K562 (cell line): ENCODE data around the gene STX11. TPM values are rescaled to one million over a fixed set of nuclear protein-coding genes. Genes with fewer than 3 reads are reported as not detected.

Source experiments
- CBFA2T2 ChIP-seq: fragments of 450-650 bp; conservative IDR thresholded peaks from 2 replicates; pipeline ENCODE4 v1.6.1; 2017; ENCODE audit warnings: mild to moderate bottlenecking
- ELF1 ChIP-seq: fragments of 200-800 bp; sonication (Bioruptor generic); IDR thresholded peaks from 2 replicates; pipeline ENCODE4 v1.6.1; 2016; ENCODE audit warnings: missing genetic modification characterization, missing compliant biosample characterization
- HDAC3 ChIP-seq: fragments of 450-650 bp; IDR thresholded peaks from 2 replicates; pipeline ENCODE4 v1.6.1; 2018; ENCODE audit warnings: borderline replicate concordance, mild to moderate bottlenecking, moderate library complexity; ENCODE audit not compliant: partially characterized antibody
- L3MBTL2 ChIP-seq: fragments of 450-650 bp; IDR thresholded peaks from 2 replicates; pipeline ENCODE4 v1.6.1; 2016; ENCODE audit warnings: mild to moderate bottlenecking, moderate library complexity
- NR2F6 ChIP-seq: fragments of 450-650 bp; formaldehyde crosslinking; IDR thresholded peaks from 2 replicates; pipeline ENCODE4 v1.4.0; 2020; ENCODE audit warnings: mild to moderate bottlenecking
- RERE ChIP-seq: sonication (generic); formaldehyde crosslinking; IDR thresholded peaks from 2 replicates; pipeline ENCODE4 v1.8.0; 2023; ENCODE audit warnings: missing genetic modification reagents, mild to moderate bottlenecking, borderline replicate concordance
- SMARCA5 ChIP-seq: fragments of 450-650 bp; IDR thresholded peaks from 2 replicates; pipeline ENCODE4 v1.6.1; 2016
- ZNF699 ChIP-seq: fragments of 250-450 bp; sonication (Bioruptor Pico); IDR thresholded peaks from 2 replicates; pipeline ENCODE4 v1.8.0; 2021; ENCODE audit warnings: mild to moderate bottlenecking, moderate library complexity; ENCODE audit not compliant: insufficient replicate concordance
- polyA plus RNA-seq, 8 experiments: library from polyadenylated mRNA; depleted of rRNA in 4 of 8; stranded (reverse) in 5 of 8; unstranded in 3 of 8; fragments of >200 nt; fragmentation: Nextera tagmentation in 2 of 8; fragmentation: Illumina TruSeq in 1 of 8; extraction: Ambion mirVana in 2 of 8; extraction: Trizol in 1 of 8; gene quantifications; 2 replicates each; pipeline versions ENCODE4 v1.2.1 to v1.2.3, GENCODE V29; 2011 to 2014; ENCODE audit warnings: inconsistent platforms in 1 of 8, missing spikeins in 1 of 8
- total RNA-seq, 7 experiments: library from RNA; depleted of rRNA in 6 of 7; stranded (reverse); fragments of >200 nt in 6 of 7; fragmentation: Illumina TruSeq in 2 of 7; extraction: Trizol in 2 of 7; gene quantifications; 2 replicates each; pipeline versions ENCODE4 v1.2.1 to v1.2.3, GENCODE V29; 2011 to 2021; ENCODE audit warnings: low replicate concordance in 1 of 7
- TF ChIP-seq, protein P1 (sequence below): sonication (generic); formaldehyde crosslinking; IDR thresholded peaks from 2 replicates; pipeline ENCODE4 v1.8.1; 2022; ENCODE audit warnings: missing genetic modification reagents
- TF ChIP-seq, protein P2 (sequence below), 3 experiments: fragments of 200-800 bp in 1 of 3; fragments of 250-450 bp in 1 of 3; fragments of 450-650 bp in 1 of 3; sonication (Bioruptor Pico) in 1 of 3; sonication (Bioruptor generic) in 1 of 3; formaldehyde crosslinking in 1 of 3; IDR thresholded peaks; 2 replicates each; pipeline versions ENCODE4 v1.6.1 to v1.8.0; 2016 to 2022; ENCODE audit warnings: mild to moderate bottlenecking in 2 of 3, missing genetic modification characterization in 2 of 3, missing compliant biosample characterization in 1 of 3, moderate library complexity in 1 of 3
- TF ChIP-seq, protein P3 (sequence below): fragments of 450-650 bp; IDR thresholded peaks from 2 replicates; pipeline ENCODE4 v1.6.1; 2014; ENCODE audit warnings: low read depth, mild to moderate bottlenecking, moderate library complexity, borderline replicate concordance
- TF ChIP-seq, protein P4 (sequence below): fragments of 450-650 bp; IDR thresholded peaks from 2 replicates; pipeline ENCODE4 v1.6.1; 2016; ENCODE audit warnings: borderline replicate concordance

Gene STX11
- total and polyA plus RNA-seq, 9 of the 15 experiments (the other 6 are each of a cell fraction or from before 2014, with no cell fraction given), result 0.06 to 0.73 (median 0.40) TPM

DNA sequence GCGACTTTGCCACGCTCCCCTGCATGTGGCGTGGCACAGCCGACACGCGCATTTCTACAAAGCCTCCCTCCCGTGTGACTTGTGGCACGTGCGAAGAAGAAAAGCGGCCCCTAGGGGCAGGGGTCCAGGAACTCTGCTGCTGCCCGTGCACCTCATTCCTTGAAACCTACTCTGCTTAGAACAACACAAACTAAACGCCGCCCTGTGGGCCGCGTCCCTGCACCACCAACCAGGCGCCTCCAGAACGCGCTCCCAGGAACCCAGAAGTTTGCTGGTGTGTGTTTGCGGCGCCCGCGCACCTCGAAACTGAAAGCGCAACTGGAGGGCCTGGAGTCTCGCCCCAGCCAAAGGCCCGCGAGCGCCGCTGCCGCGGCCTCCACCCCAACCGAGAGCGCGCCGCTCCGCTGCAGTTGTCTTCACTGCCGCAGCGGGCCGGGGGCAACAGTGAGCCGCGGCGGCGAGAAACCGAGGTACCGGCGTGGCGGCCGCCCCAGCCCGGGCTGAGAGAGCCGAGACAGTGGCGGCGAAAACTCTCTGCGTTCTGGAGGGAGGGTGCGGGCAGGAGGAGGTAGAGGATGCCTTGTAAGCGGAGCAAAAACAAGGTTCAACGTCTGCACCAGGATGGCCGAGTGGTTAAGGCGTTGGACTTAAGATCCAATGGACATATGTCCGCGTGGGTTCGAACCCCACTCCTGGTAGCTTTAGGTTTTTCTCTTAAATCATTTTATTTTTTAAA is 65.8 kb downstream of the STX11 start (continued):
- TF ChIP-seq, protein P1, sequence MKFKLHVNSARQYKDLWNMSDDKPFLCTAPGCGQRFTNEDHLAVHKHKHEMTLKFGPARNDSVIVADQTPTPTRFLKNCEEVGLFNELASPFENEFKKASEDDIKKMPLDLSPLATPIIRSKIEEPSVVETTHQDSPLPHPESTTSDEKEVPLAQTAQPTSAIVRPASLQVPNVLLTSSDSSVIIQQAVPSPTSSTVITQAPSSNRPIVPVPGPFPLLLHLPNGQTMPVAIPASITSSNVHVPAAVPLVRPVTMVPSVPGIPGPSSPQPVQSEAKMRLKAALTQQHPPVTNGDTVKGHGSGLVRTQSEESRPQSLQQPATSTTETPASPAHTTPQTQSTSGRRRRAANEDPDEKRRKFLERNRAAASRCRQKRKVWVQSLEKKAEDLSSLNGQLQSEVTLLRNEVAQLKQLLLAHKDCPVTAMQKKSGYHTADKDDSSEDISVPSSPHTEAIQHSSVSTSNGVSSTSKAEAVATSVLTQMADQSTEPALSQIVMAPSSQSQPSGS, result peak; percentile 75
- TF ChIP-seq ELF1 (tag) (peak; percentile 61; the same call in 1 of the 2 replicates), RERE (CRISPR knock-in tag) (no peak), HDAC3 (no peak), SMARCA5 (peak; percentile 58; the same call in 1 of the 2 replicates), ZNF699 (CRISPR knock-in tag) (no peak), L3MBTL2 (peak; percentile 95), NR2F6 (CRISPR knock-in tag) (no peak), CBFA2T2 (no peak)
- TF ChIP-seq, protein P2, sequence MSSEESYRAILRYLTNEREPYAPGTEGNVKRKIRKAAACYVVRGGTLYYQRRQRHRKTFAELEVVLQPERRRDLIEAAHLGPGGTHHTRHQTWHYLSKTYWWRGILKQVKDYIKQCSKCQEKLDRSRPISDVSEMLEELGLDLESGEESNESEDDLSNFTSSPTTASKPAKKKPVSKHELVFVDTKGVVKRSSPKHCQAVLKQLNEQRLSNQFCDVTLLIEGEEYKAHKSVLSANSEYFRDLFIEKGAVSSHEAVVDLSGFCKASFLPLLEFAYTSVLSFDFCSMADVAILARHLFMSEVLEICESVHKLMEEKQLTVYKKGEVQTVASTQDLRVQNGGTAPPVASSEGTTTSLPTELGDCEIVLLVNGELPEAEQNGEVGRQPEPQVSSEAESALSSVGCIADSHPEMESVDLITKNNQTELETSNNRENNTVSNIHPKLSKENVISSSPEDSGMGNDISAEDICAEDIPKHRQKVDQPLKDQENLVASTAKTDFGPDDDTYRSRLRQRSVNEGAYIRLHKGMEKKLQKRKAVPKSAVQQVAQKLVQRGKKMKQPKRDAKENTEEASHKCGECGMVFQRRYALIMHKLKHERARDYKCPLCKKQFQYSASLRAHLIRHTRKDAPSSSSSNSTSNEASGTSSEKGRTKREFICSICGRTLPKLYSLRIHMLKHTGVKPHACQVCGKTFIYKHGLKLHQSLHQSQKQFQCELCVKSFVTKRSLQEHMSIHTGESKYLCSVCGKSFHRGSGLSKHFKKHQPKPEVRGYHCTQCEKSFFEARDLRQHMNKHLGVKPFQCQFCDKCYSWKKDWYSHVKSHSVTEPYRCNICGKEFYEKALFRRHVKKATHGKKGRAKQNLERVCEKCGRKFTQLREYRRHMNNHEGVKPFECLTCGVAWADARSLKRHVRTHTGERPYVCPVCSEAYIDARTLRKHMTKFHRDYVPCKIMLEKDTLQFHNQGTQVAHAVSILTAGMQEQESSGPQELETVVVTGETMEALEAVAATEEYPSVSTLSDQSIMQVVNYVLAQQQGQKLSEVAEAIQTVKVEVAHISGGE (CRISPR knock-in tag; IDR thresholded peaks at IDR 0.05), result peak in 1 of 3 experiments; percentile 77; a peak in 2 of 6 replicates
- TF ChIP-seq, protein P3, sequence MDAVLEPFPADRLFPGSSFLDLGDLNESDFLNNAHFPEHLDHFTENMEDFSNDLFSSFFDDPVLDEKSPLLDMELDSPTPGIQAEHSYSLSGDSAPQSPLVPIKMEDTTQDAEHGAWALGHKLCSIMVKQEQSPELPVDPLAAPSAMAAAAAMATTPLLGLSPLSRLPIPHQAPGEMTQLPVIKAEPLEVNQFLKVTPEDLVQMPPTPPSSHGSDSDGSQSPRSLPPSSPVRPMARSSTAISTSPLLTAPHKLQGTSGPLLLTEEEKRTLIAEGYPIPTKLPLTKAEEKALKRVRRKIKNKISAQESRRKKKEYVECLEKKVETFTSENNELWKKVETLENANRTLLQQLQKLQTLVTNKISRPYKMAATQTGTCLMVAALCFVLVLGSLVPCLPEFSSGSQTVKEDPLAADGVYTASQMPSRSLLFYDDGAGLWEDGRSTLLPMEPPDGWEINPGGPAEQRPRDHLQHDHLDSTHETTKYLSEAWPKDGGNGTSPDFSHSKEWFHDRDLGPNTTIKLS, result peak; percentile 86
- TF ChIP-seq, protein P4, sequence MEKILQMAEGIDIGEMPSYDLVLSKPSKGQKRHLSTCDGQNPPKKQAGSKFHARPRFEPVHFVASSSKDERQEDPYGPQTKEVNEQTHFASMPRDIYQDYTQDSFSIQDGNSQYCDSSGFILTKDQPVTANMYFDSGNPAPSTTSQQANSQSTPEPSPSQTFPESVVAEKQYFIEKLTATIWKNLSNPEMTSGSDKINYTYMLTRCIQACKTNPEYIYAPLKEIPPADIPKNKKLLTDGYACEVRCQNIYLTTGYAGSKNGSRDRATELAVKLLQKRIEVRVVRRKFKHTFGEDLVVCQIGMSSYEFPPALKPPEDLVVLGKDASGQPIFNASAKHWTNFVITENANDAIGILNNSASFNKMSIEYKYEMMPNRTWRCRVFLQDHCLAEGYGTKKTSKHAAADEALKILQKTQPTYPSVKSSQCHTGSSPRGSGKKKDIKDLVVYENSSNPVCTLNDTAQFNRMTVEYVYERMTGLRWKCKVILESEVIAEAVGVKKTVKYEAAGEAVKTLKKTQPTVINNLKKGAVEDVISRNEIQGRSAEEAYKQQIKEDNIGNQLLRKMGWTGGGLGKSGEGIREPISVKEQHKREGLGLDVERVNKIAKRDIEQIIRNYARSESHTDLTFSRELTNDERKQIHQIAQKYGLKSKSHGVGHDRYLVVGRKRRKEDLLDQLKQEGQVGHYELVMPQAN, result no peak
